Measurements from ENCODE around the gene ERBB2. TPM values are rescaled to one million over a fixed set of nuclear protein-coding genes. Genes with fewer than 3 reads are reported as not detected.

Gene ERBB2
- total RNA-seq, result 21.9 TPM
- long read RNA-seq, partial matches to known transcripts, result 12 of 13 reads
- long read RNA-seq, other reads (novel, unspliced or antisense), result 1 of 13 reads

GRCh38 chr17:39699818-39700147, at the start of gene ERBB2:
Gene ERBB2, plus strand, starts transcription at chr17:39700064. Its CDS starts 175 bp downstream, at chr17:39700239.
- no peak for DNase-seq (ENCODE audit: low spot score)

- DNase-seq (ENCODE audit: low spot score), result no peak
These were observed 49.7 kb upstream of the ERBB2 start for GRCh38 chr17:39650121-39650579.

GRCh38 chr17:39651923-39652586, 47.8 kb upstream of the ERBB2 start:
- DNase-seq (ENCODE audit: low spot score), result no peak

GRCh38 chr17:39652587-39653315, 47.1 kb upstream of the ERBB2 start:
- DNase-seq (ENCODE audit: low spot score), result no peak

GRCh38 chr17:39653316-39653661, 46.6 kb upstream of the ERBB2 start:
- no peak for DNase-seq (ENCODE audit: low spot score)

GRCh38 chr17:39653662-39654331, 46.1 kb upstream of the ERBB2 start:
- DNase-seq (ENCODE audit: low spot score), result no peak

GRCh38 chr17:39655105-39655504, 44.8 kb upstream of the ERBB2 start:
- DNase-seq (ENCODE audit: low spot score), result no peak

- no peak for DNase-seq (ENCODE audit: low spot score)
These were observed 41.5 kb upstream of the ERBB2 start for GRCh38 chr17:39658346-39658745.

GRCh38 chr17:39658760-39659159, 41.1 kb upstream of the ERBB2 start:
- no peak for DNase-seq (ENCODE audit: low spot score)

- DNase-seq (ENCODE audit: low spot score), result no peak
These were observed 40.4 kb upstream of the ERBB2 start for GRCh38 chr17:39659279-39660010.

- DNase-seq (ENCODE audit: low spot score), result no peak
These were observed 39.9 kb upstream of the ERBB2 start for GRCh38 chr17:39660011-39660360.

GRCh38 chr17:39660397-39661385, 39.2 kb upstream of the ERBB2 start:
- DNase-seq (ENCODE audit: low spot score), result no peak

GRCh38 chr17:39661744-39662541, 37.9 kb upstream of the ERBB2 start:
- DNase-seq (ENCODE audit: low spot score), result no peak

- DNase-seq (ENCODE audit: low spot score), result no peak
These were observed 37.1 kb upstream of the ERBB2 start for GRCh38 chr17:39662551-39663339.

GRCh38 chr17:39663340-39663687, 36.5 kb upstream of the ERBB2 start:
- no peak for DNase-seq (ENCODE audit: low spot score)

- no peak for DNase-seq (ENCODE audit: low spot score)
These were observed 35.9 kb upstream of the ERBB2 start for GRCh38 chr17:39663688-39664580.

GRCh38 chr17:39664581-39665561, 35.0 kb upstream of the ERBB2 start, which contains the start of gene TCAP:
Gene TCAP, plus strand, starts transcription at chr17:39665349. Its CDS starts 11 bp downstream, at chr17:39665360.
- DNase-seq (ENCODE audit: low spot score), result no peak
